GM18909 (cell line): ENCODE measurements around the gene GOT2.
"Not testable (repeated sequence)": the region's sequence is repeated elsewhere in the genome, so short reads cannot be mapped to it uniquely, and the experiment has no call there.

ENCODE experiments used
- ATAC-seq: cut with Tn5 transposase; IDR thresholded peaks from one replicate; pipeline ENCODE4 v1.9.1; 2021; ENCODE audit warnings: mild to moderate bottlenecking; ENCODE audit not compliant: unreplicated experiment, poor library complexity

Gene GOT2

GRCh38 chr16:58733671-58734458, at the start of gene GOT2:
Gene GOT2, minus strand, starts transcription at chr16:58734316. Its CDS starts 88 bp downstream, at chr16:58734228.
- ATAC-seq: peak; percentile 95

- ATAC-seq: not testable (repeated sequence)
Observed at GRCh38 chr16:58779291-58779690, 45.2 kb upstream of the GOT2 start.

- ATAC-seq: no peak
Observed at GRCh38 chr16:58773870-58774269, 39.8 kb upstream of the GOT2 start.

GRCh38 chr16:58768145-58768544, 34.0 kb upstream of the GOT2 start:
- ATAC-seq: no peak

GRCh38 chr16:58767581-58767980, 33.5 kb upstream of the GOT2 start:
- no peak for ATAC-seq

DNA sequence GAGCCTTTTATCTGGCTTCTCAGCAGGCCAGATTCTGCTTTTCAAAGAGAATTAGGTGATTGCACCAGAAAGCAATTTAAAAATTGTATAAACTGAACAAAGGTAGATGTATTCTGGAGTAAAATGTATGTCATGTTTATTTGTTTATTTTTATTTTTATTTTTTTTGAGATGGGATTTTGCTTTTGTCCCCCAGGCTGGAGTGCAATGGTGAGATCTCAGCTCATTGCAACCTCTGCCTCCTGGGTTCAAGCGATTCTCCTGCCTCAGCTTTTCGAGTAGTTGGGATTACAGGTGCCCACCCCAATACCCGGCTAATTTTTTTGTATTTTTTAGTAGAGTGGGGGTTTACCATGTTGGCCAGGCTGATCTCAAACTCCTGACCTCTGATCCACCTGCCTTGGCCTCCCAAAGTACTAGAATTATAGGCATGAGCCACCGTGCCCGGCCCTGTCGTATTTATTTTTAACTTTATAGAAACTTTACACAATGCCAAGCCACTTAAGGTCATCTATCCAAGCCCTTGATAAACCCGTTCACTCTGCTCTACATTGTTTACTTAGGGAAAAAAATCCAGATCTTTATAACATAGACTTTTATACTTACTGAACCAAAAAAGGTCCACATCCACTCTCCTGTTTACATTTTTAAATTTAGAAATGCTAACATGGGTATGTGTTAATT, 22.7 kb upstream of the GOT2 start:
- ATAC-seq: no peak

DNA sequence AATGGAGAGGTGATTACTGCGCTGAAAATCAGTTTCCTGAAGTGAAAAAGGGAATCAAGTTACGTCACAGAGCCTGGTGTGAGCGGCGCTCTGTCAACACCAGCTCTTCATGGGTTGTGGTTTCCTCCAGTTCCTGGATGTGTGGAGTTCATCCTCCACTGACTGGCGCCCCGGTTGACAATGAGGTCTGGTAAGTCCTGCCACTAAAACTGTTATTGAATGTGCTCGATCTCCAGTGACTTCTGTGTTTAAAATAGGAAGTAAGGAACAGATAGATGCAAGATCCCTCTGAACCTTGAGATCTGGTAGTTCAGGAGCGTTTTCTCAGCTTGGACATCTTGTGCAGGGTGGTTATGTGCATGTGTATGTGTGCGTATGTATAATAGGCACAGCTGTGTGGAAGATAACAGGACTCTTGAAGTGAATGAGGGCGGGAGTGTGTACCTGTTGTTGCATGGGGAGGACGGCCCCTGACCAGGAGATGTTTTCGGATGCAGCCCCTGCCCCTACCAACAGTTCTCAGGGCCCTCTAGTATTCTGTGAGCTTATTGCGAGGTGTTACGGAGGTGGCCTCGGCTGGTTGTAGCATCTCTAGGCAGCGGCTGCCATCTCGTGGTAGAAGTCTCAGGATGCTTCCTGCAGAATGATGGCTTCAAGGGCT, 22.0 kb upstream of the GOT2 start:
- peak; percentile 97 for ATAC-seq

DNA sequence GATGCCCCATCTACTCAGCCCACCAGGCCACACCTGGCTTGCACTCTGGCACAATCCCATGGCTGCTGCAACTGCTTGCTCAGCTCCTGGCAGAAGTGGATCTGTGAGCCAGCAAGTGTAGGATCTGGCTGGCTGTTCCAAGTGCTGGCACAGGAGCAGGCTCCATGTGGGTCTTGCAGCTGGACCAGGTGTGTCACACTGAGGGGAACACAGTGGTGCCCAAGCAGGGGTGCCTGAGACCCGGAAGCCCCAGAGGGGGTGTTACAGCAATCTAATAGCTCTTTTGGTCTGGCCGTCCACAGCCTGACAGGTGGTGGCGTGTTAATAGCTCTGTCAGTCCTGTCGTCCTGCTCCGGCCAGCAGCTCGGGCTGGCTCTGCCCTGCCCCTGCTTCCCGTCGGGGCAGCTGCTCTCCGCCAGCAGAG, 19.6 kb upstream of the GOT2 start:
- no peak for ATAC-seq

GRCh38 chr16:58744497-58744896, 10.4 kb upstream of the GOT2 start:
- ATAC-seq: no peak

DNA sequence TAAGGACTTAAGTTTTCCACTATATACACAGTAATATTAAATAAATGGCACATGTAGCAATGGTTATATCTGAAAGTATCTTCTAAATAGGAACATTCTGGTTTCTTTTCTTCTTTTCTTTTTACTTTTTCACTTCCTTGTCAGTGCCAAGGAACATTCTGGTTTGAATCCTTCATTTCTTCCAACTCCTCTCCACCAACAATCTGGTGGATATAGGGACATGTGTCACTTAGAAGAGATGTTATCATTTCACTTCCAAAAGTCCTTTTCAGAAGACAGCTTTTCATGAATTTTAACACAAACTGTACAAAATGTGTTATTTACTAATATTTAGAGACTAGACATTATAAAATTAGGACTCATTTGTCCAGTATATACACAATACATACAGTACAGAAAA, 7.9 kb upstream of the GOT2 start:
- ATAC-seq: no peak

- ATAC-seq: no peak
Observed at GRCh38 chr16:58741166-58741565, 7.0 kb upstream of the GOT2 start.

- no peak for ATAC-seq
Observed at GRCh38 chr16:58738672-58739296, 4.7 kb upstream of the GOT2 start.

GRCh38 chr16:58736341-58736740, 2.2 kb upstream of the GOT2 start:
- not testable (repeated sequence) for ATAC-seq

GRCh38 chr16:58734459-58734787, 307 bp upstream of the GOT2 start:
- ATAC-seq: no peak

- ATAC-seq: no peak
Observed at GRCh38 chr16:58733248-58733670, 857 bp downstream of the GOT2 start.

DNA sequence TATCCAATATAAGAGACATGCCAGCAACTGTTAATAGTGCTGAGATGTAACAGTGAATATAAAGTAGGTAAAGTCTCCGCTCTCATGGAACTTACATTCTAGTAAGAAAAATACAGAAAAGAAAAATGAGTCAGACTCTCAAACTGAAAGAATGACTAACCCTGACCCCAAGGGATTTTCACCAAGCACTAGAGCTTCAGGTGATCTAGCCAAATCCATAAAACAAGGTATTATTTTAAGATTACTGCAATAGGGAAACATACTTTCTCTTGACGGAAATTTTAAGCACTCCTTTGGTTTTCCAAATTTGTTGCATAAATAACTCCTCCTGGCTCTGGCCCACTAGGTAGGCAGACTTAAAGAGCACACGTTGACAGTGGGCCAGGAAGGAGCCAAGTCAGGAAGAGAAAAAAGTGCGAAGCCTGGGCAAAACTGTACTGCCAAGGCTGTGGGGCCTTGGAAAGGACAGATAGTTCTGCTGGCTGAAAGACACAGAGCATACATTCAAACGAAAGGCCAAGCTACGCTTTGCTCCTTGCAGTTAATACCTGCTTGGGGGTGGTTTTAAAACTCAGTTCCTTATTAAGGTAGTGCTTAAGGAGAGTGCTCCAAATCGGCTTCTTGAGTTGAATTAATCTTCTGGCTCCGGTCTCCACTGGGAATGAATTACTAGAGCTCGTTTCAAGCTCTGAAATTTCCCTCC, 1.4 kb downstream of the GOT2 start:
- ATAC-seq: peak; percentile 52

GRCh38 chr16:58730724-58731370, 3.3 kb downstream of the GOT2 start:
- no peak for ATAC-seq

DNA sequence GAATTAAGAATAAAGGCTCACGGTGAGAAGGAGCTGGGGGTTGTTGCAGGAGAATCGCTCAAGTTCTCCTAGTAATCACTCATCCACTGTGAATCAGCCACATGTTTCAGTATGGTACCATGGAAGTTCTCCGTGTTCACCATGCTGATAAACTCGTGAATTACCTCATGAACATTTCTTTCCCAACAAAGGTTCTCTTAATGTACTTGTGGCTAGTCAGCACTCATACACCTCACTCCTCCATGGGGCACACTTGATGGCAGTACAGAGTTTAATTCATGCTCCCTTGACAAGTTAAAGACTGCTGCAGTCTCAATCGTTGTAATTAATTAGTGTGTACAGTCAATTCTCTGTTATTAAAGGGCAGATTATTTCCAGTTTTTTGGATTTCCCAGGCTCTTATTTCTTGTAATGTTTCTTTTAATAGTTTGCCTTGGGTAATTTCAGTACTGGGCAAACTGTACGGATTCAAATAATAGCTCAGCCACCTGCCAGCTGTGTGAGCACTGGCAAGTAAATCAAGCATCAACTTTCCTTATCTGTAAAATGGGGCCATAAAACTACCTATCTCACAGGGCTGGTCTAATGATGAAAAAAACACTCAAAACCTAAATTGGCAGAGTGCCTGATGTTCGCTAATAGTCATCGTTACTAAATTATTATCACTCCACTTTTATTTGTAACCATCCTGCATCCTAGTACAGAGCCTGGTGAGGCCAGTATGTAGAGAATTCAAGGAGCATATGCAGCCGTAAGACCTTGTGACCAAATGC, 6.1 kb downstream of the GOT2 start:
- no peak for ATAC-seq
